ENCODE results near the gene COL9A1. TPM values are rescaled to one million over a fixed set of nuclear protein-coding genes. Genes with fewer than 3 reads are reported as not detected.

COL9A1 gene
- total and polyA plus RNA-seq, 9 of the 15 experiments (the other 6 are each of a cell fraction or from before 2014, with no cell fraction given), result 0.01 to 0.13 (median 0.06) TPM; not detected in 1

DNA sequence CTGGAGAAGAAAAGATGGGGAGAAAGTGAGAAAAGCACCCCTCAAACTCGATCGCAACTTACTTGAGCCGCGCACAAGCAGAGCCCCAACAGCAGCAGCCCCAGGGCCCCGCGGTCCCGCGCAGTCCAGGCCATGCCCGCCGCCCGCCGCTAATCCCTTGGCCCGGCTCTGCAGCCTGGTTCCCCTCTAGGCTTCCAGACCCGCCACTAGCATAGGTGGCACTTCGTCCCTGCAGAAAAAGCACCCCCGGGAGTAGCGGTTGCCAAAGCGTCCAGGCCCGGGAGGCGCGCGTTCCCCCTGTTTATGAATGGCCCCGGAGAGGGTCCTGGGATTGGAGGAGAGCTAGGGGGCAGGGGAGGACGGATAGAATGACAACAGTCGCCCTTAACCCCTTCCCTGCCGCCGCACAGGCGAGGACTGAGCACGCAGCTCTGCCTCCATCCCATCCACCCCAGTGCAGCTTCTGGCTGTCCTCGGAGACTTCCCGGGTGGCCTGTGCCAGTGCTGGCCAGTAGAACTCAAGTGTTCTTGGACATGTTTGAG, 19.9 kb downstream of the COL9A1 start:
- no TSS peak for BruUV-seq (replicated peaks)
- H3K9me3 ChIP-seq (replicated peaks; ENCODE audit: control insufficient read depth, insufficient read depth, low read depth, low read length), result no peaks in the 10 kb centered on the region
- peaks cover 17 to 29% of the 10 kb centered on the region in 2 experiments; a peak in 3 of 5 replicates for H3K27me3 ChIP-seq (ENCODE audit: control insufficient read depth in 2 of 2, insufficient read depth in 2 of 2, low read length in 2 of 2)
- 38% methylated on average over 22 of the region's 31 CpGs for WGBS (ENCODE audit: insufficient coverage, low coverage, missing lambda C conversion rate)
- ChIA-PET CTCF (ENCODE audit: low intra/inter-chr PET ratio) (no interaction called here), POLR2A (no interaction called here)
- TF ChIP-seq ZNF3 (CRISPR knock-in tag; IDR thresholded peaks at IDR 0.05) (no peak), ZNF282 (CRISPR knock-in tag; IDR thresholded peaks at IDR 0.05) (no peak), BRCA1 (IDR thresholded peaks at IDR 0.05) (no peak), BRCA1 (CRISPR knock-in tag; IDR thresholded peaks at IDR 0.05) (no peak), TCF7L2 (IDR thresholded peaks at IDR 0.05; ENCODE audit: low read depth, low read length) (no peak), ZEB2 (IDR thresholded peaks at IDR 0.05) (no peak), ZNF644 (tag; IDR thresholded peaks at IDR 0.05; ENCODE audit: low read depth) (no peak), PHB (CRISPR knock-in tag; IDR thresholded peaks at IDR 0.05) (no peak), IRF2 (CRISPR knock-in tag; IDR thresholded peaks at IDR 0.05) (no peak), ZNF134 (CRISPR knock-in tag; conservative IDR thresholded peaks at IDR 0.05) (no peak), TAL1 (IDR thresholded peaks at IDR 0.05) (no peak)
- TF ChIP-seq, protein P1, sequence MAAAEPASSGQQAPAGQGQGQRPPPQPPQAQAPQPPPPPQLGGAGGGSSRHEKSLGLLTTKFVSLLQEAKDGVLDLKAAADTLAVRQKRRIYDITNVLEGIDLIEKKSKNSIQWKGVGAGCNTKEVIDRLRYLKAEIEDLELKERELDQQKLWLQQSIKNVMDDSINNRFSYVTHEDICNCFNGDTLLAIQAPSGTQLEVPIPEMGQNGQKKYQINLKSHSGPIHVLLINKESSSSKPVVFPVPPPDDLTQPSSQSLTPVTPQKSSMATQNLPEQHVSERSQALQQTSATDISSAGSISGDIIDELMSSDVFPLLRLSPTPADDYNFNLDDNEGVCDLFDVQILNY (CRISPR knock-in tag; IDR thresholded peaks at IDR 0.05), result no peak
- FAIRE-seq (no peak), ATAC-seq (no peak), DNase-seq (ENCODE audit: extremely low read depth in 1 of 4, low spot score in 3 of 4) (no peak)
- no peaks in the 10 kb centered on the region for H4K20me1 ChIP-seq (replicated peaks; ENCODE audit: control insufficient read depth, insufficient read depth, low read length)
- in situ Hi-C loops (cut with MboI), result no loop called here
- intact Hi-C loops (cut with micrococcal nuclease), result no loop called here
- no peak overlapping the region for H3K9ac ChIP-seq (ENCODE audit: insufficient read depth in 1 of 2, low read depth in 2 of 2, low read length in 2 of 2)
- H3K79me2 ChIP-seq (ENCODE audit: control insufficient read depth, insufficient read depth, low read length), result no peaks in the 10 kb centered on the region
- H3K9me1 ChIP-seq (ENCODE audit: control insufficient read depth, insufficient read depth, low read length), result no peaks in the 10 kb centered on the region
- H3K4me2 ChIP-seq (ENCODE audit: insufficient read depth, low read length), result no peak overlapping the region
- no peak overlapping the region for H3K4me3 ChIP-seq
- no peak overlapping the region for H2AFZ ChIP-seq (ENCODE audit: low read depth, low read length)
- no peaks in the 10 kb centered on the region for H3K36me3 ChIP-seq (ENCODE audit: control insufficient read depth, insufficient read depth, low read length)
- no peak overlapping the region for H3K27ac ChIP-seq (ENCODE audit: extremely low read depth, low read depth, low read length)
- H3K4me1 ChIP-seq (replicated peaks in 1 of 2; ENCODE audit: control insufficient read depth in 2 of 2, insufficient read depth in 2 of 2, low read length in 2 of 2), result peaks cover 9 to 26% of the 10 kb centered on the region in 2 experiments; a peak in 4 of 5 replicates

Measured in K562 (cell line).